HG02610 (cell line): ENCODE data around the gene CELSR1.

ENCODE experiments used
- ATAC-seq: cut with Tn5 transposase; IDR thresholded peaks from one replicate; pipeline ENCODE4 v1.9.1; 2021; ENCODE audit warnings: mild to moderate bottlenecking, moderate library complexity; ENCODE audit not compliant: unreplicated experiment

Gene CELSR1

GRCh38 chr22:46367707-46368191, 169.7 kb downstream of the CELSR1 start:
- ATAC-seq, result no peak

DNA sequence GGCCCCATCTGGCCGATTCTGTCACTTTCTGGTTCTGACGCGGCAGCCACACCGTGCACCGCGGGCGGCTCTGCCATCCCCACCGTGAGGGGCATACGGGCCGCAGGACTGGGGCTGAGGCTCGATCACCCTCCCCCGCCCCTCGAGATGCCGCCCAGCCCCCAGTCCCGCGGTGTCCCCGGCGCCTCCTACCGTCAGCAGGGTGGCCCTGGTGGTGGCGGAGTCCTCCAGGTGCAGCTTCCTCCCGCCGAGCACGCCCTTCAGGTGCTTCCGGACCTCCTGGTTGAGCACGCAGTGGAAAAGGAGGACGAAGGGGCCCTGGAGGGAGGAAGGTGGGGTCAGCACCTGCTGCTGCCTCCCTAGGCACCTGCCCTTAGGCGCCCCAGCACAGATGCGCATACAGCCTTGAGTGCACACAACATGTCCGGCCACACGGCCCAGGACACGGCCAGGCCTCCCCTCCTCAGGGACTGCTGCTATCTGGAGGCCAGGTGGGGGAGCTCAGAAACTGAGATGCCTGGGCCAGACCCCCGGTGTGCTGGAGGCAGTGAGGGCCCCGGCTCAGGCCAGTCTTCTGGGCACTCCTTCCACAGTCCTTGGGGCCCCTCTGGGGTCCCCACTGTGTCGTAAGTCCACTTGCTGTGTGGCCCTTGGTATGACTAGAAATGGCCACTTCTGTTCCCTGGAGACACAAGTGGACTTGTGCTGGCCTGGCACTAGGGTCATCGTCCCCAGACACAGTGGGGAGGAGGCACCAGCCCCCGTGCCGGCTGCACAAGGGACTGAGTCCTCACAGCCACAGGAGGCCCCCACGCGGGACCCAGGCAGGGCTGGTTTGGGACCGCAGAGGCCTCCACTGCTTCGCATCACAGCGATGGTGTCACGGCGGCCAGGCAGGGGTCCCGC, 170.4 kb downstream of the CELSR1 start:
- no peak for ATAC-seq

- ATAC-seq, result no peak
These were observed 171.1 kb downstream of the CELSR1 start for GRCh38 chr22:46366327-46366731.

- no peak for ATAC-seq
These were observed 172.2 kb downstream of the CELSR1 start for GRCh38 chr22:46365166-46365624.

- ATAC-seq, result no peak
These were observed 172.9 kb downstream of the CELSR1 start for GRCh38 chr22:46364341-46365165.

- no peak for ATAC-seq
These were observed 173.7 kb downstream of the CELSR1 start for GRCh38 chr22:46363611-46364321.

- no peak for ATAC-seq
These were observed 174.4 kb downstream of the CELSR1 start for GRCh38 chr22:46362934-46363515.

DNA sequence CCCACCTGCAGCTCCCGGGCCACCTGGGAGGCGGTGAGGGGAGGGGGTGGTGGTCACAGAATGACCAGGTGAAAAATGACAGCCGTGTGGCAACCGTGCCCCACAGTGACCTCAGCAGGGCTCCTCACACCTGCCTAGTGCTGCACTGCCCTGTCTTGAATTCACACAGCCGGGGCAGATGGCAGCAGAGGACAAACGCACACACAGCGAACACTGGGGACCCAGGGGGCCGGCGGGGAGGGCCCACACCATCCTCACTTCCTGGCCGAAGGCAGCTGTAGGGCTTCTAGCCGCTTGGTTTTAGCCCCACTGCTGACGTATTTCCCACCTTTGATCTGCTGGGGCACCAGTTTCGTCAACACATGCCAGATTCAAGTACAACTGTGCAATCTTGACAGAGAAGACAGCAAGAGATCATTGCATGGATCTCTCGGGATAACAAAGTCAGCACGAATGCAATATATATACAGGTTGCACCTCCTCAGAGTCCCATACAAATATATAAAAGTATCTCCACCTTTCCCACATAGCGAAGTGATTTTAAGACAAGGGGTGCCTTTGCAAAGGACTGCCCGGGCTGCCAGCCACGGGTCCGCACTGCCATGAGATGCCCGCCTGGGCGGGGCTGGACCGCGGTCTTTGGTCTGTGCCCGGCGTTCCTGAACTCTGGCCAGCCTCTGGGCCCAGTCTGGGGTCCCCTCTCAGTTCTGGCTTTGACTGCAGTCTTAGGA, 175.1 kb downstream of the CELSR1 start:
- no peak for ATAC-seq

GRCh38 chr22:46361826-46362202, 175.6 kb downstream of the CELSR1 start:
- ATAC-seq, result no peak

- no peak for ATAC-seq
These were observed 176.5 kb downstream of the CELSR1 start for GRCh38 chr22:46360891-46361290.

DNA sequence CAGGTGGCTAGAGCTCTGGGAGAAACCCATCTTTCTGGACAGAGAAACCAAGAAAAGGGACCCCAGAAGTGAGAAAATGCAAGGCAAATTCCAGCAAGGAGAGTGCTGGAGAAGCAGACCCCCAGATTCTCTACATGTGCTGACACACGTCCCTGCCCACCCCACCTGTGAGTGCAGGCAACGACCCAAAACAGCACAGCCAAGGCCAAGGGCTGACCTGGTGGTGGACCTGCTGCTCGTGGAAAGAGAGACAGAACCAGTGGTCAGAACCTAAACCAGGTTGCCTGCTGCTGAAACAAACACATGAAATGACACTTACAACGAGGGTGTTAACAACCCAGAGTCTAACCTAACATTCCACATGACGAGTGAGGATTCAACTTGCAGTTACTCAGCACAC, 177.3 kb downstream of the CELSR1 start:
- ATAC-seq, result no peak

GRCh38 chr22:46359362-46359761, 178.1 kb downstream of the CELSR1 start:
- no peak for ATAC-seq

- no peak for ATAC-seq
These were observed 178.7 kb downstream of the CELSR1 start for GRCh38 chr22:46358766-46359165.

DNA sequence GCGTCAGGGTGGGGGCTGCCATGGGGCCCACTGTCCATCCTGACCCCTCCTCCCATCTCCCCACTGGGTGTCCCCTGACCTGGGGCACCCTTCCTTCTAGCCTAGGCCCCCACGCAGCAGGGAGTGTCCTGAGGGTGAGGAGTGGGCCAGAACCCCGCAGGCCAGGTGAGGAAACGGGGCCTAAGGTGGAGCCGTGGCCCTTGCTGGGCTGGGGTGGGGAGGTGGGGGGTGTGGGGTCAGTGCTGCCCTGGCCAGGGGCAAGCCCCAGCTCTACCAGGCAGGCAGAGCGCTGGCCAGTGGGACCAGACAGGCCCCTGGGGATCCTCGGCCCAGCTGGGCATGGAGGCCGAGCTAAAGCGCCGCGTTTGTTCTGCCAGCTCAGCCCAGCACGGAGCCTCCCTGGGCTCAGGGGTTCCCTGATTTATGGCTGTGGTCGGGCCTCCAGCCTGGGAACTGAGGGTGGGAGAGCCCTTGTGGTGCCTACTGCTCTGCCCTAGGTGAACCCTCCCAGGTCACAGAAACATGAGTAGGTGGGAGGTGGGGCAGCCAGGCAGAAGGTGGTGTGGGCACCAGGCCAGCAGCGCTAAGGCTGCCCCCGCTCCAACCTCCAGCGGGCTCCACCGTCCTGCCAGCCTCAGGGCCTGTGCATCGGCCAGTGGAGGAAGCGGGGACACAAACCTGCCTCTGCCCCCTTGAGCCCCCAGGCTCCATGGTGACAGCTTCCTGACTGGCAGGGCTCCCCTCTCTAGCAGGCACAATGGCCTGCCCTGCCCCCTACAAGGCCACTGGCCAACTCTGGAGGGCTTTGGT, 179.5 kb downstream of the CELSR1 start:
- ATAC-seq, result no peak

- no peak for ATAC-seq
These were observed 180.6 kb downstream of the CELSR1 start for GRCh38 chr22:46356496-46357480.

GRCh38 chr22:46355996-46356471, 181.4 kb downstream of the CELSR1 start:
- no peak for ATAC-seq

GRCh38 chr22:46355369-46355995, 181.9 kb downstream of the CELSR1 start:
- ATAC-seq, result no peak

DNA sequence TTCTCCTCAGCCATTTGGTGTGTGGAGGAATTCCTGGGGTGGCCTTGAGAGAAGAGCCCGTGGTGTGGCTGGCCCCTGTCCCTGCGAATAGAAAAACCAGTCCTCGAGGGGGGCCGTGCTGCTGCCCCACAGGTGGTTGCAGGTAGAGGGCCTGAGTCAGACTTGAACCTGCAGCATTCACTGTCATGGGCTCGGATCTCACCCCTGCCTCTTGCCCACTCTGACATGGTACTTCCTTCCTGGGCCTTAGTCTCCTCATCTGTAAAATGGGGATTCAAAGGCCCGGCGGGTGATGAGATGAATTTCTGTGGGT, 182.5 kb downstream of the CELSR1 start:
- ATAC-seq, result no peak
